Thyroid gland (tissue), 4 donors: Measurements from ENCODE around the gene ZBTB7C. TPM values are rescaled to one million over a fixed set of nuclear protein-coding genes. Genes with fewer than 3 reads are reported as not detected.
A peak's percentile ranks its signal among the peaks of the same experiment; 100 is the strongest.

Experiments
- DNase-seq, 2 donors: peaks; one replicate each; pipeline ENCODE4 v3.0.0-alpha.2; 2019
- H3K27ac ChIP-seq, 3 donors: fragments of 200-600 bp; sonication (generic); 1 replicate in 2 of 3; 2 replicates in 1 of 3; pipeline ENCODE4 v1.5.1; 2016 to 2019; ENCODE audit warnings: mild to moderate bottlenecking in 1 of 3, moderate library complexity in 1 of 3
- H3K27me3 ChIP-seq: fragments of 200-600 bp; sonication (generic); one replicate; pipeline ENCODE4 v1.5.1; 2019
- H3K36me3 ChIP-seq, 2 donors: fragments of 200-600 bp; sonication (generic); one replicate each; pipeline ENCODE4 v1.5.1; 2016 to 2019
- H3K4me1 ChIP-seq, 2 donors: fragments of 200-600 bp; sonication (generic); one replicate each; pipeline ENCODE4 v1.5.1; 2017 to 2019
- H3K4me3 ChIP-seq, 3 donors: fragments of 200-600 bp; sonication (generic); replicated peaks in 1 of 3; 1 replicate in 2 of 3; 2 replicates in 1 of 3; pipeline ENCODE4 v1.5.1; 2016; ENCODE audit warnings: mild to moderate bottlenecking in 1 of 3
- H3K9me3 ChIP-seq: fragments of 200-600 bp; sonication (generic); one replicate; pipeline ENCODE4 v1.5.1; 2017
- POLR2A ChIP-seq, 2 donors: fragments of 450-650 bp; IDR thresholded peaks; one replicate each; pipeline ENCODE4 v1.6.1; 2017; ENCODE audit warnings: antibody characterized with exemption in 2 of 2, mild to moderate bottlenecking in 2 of 2, moderate library complexity in 1 of 2
- WGBS, 2 donors: methylation state at CpG; one replicate each; pipeline ENCODE4 v1.1.5; 2017; 5-methylcytosine and 5-hydroxymethylcytosine counted together
- intact Hi-C: fragments of 100-400 bp; cut with DNase I; formaldehyde crosslinking; loops from one replicate; pipeline ENCODE4 v1.15.1; 2023
- total RNA-seq, 4 donors: library from RNA; depleted of rRNA; stranded (reverse); fragments of >200 nt; gene quantifications; one replicate each; pipeline ENCODE4 v1.2.3, GENCODE V29; 2016
- TF ChIP-seq, protein P1 (sequence below), 6 experiments: fragments of 200-600 bp in 3 of 6; fragments of 450-650 bp in 3 of 6; sonication (generic) in 3 of 6; IDR thresholded peaks; one replicate each; pipeline ENCODE4 v1.5.1; 2016 to 2019; ENCODE audit warnings: antibody characterized with exemption in 6 of 6, mild to moderate bottlenecking in 2 of 6, inconsistent platforms in 1 of 6, moderate library complexity in 1 of 6

The ZBTB7C gene
- total RNA-seq, 4 donors from 2014 or later: 41.7 to 66.7 (median 49.5) TPM

DNA sequence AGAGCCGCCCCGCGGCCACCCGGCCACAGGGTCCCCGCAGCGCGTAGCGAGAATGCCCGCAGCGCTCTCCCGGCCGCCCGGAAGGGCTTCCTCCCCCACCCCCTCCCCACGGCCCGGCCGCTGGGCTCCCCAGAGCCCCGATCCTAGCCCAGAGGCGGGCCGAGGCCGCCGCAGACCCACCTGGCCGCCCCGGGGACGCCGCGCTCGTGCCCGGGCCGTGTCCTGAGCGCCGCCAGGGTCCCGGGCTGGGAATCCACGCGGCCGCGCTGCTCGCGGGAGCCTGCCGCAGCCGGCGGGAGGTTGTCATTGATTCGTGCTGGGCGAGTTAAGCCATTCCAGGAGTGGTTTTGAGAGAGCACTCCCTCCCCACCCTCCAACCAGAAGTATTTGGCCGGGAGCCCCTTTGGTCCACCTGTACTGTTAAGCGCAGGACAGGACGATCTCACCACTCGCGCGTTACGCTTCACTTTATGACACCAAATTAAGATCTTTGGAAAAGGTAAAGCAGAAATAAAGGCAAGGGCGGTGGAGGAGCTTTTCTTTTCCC lies 272.3 kb downstream of the ZBTB7C start:
- Histone ChIP-seq H3K9me3 (no peaks in the 10 kb centered on the region), H3K4me1 (peaks cover 51 to 78% of the 10 kb centered on the region in 2 donors), H3K4me3 (peak overlapping the region; percentile 27 to 63 (median 60)), H3K27ac (peak overlapping the region; percentile 70 to 86 (median 76)), H3K27me3 (no peaks in the 10 kb centered on the region), H3K36me3 (no peaks in the 10 kb centered on the region)
- peak in 1 of 2 donors; percentile 69 for TF ChIP-seq POLR2A (IDR thresholded peaks at IDR 0.05)
- TF ChIP-seq, protein P1, sequence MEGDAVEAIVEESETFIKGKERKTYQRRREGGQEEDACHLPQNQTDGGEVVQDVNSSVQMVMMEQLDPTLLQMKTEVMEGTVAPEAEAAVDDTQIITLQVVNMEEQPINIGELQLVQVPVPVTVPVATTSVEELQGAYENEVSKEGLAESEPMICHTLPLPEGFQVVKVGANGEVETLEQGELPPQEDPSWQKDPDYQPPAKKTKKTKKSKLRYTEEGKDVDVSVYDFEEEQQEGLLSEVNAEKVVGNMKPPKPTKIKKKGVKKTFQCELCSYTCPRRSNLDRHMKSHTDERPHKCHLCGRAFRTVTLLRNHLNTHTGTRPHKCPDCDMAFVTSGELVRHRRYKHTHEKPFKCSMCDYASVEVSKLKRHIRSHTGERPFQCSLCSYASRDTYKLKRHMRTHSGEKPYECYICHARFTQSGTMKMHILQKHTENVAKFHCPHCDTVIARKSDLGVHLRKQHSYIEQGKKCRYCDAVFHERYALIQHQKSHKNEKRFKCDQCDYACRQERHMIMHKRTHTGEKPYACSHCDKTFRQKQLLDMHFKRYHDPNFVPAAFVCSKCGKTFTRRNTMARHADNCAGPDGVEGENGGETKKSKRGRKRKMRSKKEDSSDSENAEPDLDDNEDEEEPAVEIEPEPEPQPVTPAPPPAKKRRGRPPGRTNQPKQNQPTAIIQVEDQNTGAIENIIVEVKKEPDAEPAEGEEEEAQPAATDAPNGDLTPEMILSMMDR (IDR thresholded peaks at IDR 0.05): no peak
- WGBS, 2 donors: 7 to 9% methylated on average over 17 to 22 of the region's 51 CpGs
- intact Hi-C loops: loop anchor here (10.0 kb wide), 1 partner anchor 92 kb away; no protein-coding TSS in a partner anchor
- peak; percentile 88 to 92 for DNase-seq

- peaks cover 45 to 72% of the 10 kb centered on the region in 2 donors for H3K4me1 ChIP-seq
- DNase-seq: peak; percentile 70 to 72
- TF ChIP-seq, protein P1 (IDR thresholded peaks at IDR 0.05): peak in 1 of 6 experiments; percentile 24
- TF ChIP-seq POLR2A (IDR thresholded peaks at IDR 0.05): no peak
- no peaks in the 10 kb centered on the region for H3K27me3 ChIP-seq
- WGBS, 2 donors: 1 to 3% methylated on average over 11 to 31 of the region's 65 CpGs
- intact Hi-C loops: loop anchor here (10.0 kb wide), 1 partner anchor 91 kb away; no protein-coding TSS in a partner anchor
- H3K9me3 ChIP-seq: no peaks in the 10 kb centered on the region
- no peaks in the 10 kb centered on the region for H3K36me3 ChIP-seq
- H3K27ac ChIP-seq: peak overlapping the region; percentile 70 to 86 (median 76)
- H3K4me3 ChIP-seq: peak overlapping the region; percentile 27 to 63 (median 60)
Observed at GRCh38 chr18:48136051-48136826, 272.9 kb downstream of the ZBTB7C start.

DNA sequence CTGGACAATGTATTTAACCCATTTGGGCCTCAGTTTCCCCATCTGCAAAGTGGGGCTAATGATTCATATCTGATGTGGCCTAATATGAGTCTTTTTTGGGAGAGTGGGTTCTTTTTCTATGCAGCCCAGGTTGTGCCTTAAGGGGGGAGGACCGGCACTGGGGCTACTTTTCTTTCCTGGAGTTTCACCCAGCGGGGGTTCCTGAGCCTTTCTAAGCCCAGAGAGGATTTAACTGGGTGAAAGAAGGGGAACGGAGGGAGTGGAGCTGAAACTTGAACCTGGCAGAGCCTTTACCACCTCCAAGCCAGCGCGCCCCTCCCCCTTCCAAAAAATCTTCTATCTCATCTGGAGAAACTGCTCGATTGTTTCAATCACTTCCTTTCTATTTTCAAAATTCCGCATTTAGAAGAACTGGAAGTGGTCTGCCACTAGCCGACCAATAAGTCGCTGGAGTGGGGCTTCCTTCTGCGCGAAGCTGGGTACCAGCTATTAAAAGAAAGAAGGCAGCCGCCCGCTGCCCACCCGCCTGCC lies 273.7 kb downstream of the ZBTB7C start:
- no peaks in the 10 kb centered on the region for H3K36me3 ChIP-seq
- H3K27ac ChIP-seq: peak overlapping the region in 1 of 3 donors; percentile 86
- H3K27me3 ChIP-seq: no peaks in the 10 kb centered on the region
- peaks cover 38 to 64% of the 10 kb centered on the region in 2 donors for H3K4me1 ChIP-seq
- H3K4me3 ChIP-seq: peak overlapping the region in 2 of 3 donors; percentile 27 to 60
- H3K9me3 ChIP-seq: no peaks in the 10 kb centered on the region
- intact Hi-C loops: loop anchor here (10.0 kb wide), 1 partner anchor 91 kb away; no protein-coding TSS in a partner anchor
- TF ChIP-seq, protein P1 (IDR thresholded peaks at IDR 0.05): no peak
- no peak for TF ChIP-seq POLR2A (IDR thresholded peaks at IDR 0.05)
- DNase-seq: no peak
- 32 to 41% methylated on average over 13 to 14 of the region's 14 CpGs for WGBS, 2 donors

DNA sequence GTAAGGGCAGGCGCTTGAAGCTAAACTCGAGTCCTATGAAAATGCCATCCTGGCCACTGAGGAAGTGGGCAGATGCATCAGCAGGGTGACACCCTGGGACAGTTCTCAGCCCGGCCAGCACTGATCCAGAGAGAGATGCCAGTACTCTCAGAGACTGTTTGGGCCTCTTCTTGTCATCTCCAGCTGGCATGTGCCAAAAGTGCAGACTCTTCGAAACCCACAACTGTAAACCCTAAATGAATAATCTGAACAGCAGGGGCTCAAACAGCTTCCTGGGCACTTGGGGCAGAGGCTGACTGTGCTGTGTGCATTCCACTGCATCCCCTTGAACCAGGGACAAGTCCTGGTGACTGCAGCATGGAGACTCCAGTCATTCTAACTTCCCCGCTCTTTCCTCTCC lies 274.6 kb downstream of the ZBTB7C start:
- Histone ChIP-seq H3K4me1 (peaks cover 33 to 57% of the 10 kb centered on the region in 2 donors), H3K27me3 (no peaks in the 10 kb centered on the region), H3K36me3 (no peaks in the 10 kb centered on the region), H3K9me3 (no peaks in the 10 kb centered on the region), H3K27ac (peak overlapping the region in 2 of 3 donors; percentile 35 to 63), H3K4me3 (no peak overlapping the region)
- 96% methylated on average over 4 to 5 of the region's 5 CpGs for WGBS, 2 donors
- intact Hi-C loops: loop anchor here (10.0 kb wide), 1 partner anchor 90 kb away; no protein-coding TSS in a partner anchor
- TF ChIP-seq, protein P1 (IDR thresholded peaks at IDR 0.05): no peak
- TF ChIP-seq POLR2A (IDR thresholded peaks at IDR 0.05): no peak
- no peak for DNase-seq
